Measurements from ENCODE around the gene PLXNB2. TPM values are rescaled to one million over a fixed set of nuclear protein-coding genes. Genes with fewer than 3 reads are reported as not detected.

PLXNB2 gene
- total RNA-seq, 1 experiment from 2014 or later, result 236 TPM

DNA sequence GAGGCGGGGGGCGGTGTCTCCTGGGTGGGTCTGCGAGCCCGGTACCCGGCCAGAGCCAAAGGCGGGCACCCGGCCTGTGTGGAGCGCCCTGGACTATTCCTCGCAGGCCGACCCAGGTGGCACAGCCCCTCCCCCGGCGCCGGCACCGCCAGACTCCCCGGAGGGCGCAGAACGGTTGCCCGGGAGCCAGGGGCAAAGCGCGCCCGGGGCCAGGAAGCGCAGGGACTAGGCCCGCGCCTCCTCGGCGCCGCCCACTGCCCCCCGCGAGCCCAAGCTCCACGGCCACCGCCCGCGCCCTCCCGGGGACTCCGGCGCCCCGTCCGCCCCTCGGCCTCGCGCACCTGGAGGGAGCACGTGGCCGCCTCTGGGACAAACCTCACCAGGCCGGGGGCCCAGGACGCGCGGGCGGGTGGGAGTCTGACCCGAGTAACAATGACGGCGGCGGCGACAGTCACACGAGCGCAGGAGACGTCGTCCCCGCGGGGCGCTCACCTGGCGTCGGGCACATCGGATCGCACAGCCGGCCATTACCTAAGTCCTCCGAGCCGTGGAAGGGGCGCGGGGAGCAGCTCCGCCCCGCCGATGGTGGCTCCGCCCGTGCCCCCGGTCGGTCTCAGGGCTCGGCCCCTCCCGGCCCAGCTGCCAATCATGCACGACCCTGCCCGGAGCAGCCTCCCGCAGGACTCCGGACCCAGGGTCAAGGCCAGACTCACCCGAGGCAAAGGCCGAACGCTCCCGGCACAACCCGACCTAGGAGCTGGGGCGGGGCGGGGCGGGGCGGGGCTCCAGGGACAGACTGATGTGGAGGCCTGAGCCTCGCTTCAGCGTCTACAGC, 7.4 kb downstream of the PLXNB2 start:
- DNase-seq (ENCODE audit: low read depth, low spot score) (no peak), ATAC-seq (peak; percentile 55)
- peaks cover 99% of the 10 kb centered on the region for H3K79me2 ChIP-seq (ENCODE audit: insufficient read depth, low read length)
- no TSS peak for BruUV-seq (replicated peaks)
- no peaks in the 10 kb centered on the region for H3K27me3 ChIP-seq (ENCODE audit: insufficient read depth, low read length)
- H3K4me2 ChIP-seq (ENCODE audit: low read length), result peak overlapping the region; percentile 98
- intact Hi-C loops (cut with micrococcal nuclease), result no loop called here
- TF ChIP-seq TCF7L2 (IDR thresholded peaks at IDR 0.05; ENCODE audit: borderline replicate concordance, extremely low read depth, insufficient read depth, insufficient read length), result no peak
- no peak for TF ChIP-seq YY1 (IDR thresholded peaks at IDR 0.05; ENCODE audit: extremely low read depth, insufficient replicate concordance, low read depth, low read length)
- TF ChIP-seq, protein P1, sequence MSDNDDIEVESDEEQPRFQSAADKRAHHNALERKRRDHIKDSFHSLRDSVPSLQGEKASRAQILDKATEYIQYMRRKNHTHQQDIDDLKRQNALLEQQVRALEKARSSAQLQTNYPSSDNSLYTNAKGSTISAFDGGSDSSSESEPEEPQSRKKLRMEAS (IDR thresholded peaks at IDR 0.05), result no peak
- TF ChIP-seq SP1 (IDR thresholded peaks at IDR 0.05; ENCODE audit: low read depth), result no peak
- TF ChIP-seq ELF1 (IDR thresholded peaks at IDR 0.05; ENCODE audit: borderline replicate concordance, low read depth), result no peak
- TF ChIP-seq, protein P2, sequence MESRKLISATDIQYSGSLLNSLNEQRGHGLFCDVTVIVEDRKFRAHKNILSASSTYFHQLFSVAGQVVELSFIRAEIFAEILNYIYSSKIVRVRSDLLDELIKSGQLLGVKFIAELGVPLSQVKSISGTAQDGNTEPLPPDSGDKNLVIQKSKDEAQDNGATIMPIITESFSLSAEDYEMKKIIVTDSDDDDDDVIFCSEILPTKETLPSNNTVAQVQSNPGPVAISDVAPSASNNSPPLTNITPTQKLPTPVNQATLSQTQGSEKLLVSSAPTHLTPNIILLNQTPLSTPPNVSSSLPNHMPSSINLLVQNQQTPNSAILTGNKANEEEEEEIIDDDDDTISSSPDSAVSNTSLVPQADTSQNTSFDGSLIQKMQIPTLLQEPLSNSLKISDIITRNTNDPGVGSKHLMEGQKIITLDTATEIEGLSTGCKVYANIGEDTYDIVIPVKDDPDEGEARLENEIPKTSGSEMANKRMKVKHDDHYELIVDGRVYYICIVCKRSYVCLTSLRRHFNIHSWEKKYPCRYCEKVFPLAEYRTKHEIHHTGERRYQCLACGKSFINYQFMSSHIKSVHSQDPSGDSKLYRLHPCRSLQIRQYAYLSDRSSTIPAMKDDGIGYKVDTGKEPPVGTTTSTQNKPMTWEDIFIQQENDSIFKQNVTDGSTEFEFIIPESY (IDR thresholded peaks at IDR 0.05; ENCODE audit: extremely low read depth, insufficient replicate concordance, low read length), result no peak
- TF ChIP-seq, protein P3, sequence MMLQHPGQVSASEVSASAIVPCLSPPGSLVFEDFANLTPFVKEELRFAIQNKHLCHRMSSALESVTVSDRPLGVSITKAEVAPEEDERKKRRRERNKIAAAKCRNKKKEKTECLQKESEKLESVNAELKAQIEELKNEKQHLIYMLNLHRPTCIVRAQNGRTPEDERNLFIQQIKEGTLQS (IDR thresholded peaks at IDR 0.05), result no peak
- no peak for TF ChIP-seq CBX3 (IDR thresholded peaks at IDR 0.05; ENCODE audit: low read depth)
- H3K27ac ChIP-seq (ENCODE audit: low read depth, low read length), result peak overlapping the region; percentile 95
- CTCF ChIA-PET, result interaction anchor here (1.6 kb wide), 1 partner anchor 42 kb away, joined by 5 read pairs; no protein-coding TSS in a partner anchor
- peak overlapping the region; percentile 46 to 64 for H3K4me3 ChIP-seq (replicated peaks in 1 of 2; ENCODE audit: low read depth in 1 of 2, low read length in 2 of 2)
- H3K4me1 ChIP-seq (ENCODE audit: control insufficient read depth in 1 of 2, insufficient read depth in 2 of 2, low read length in 2 of 2), result peaks cover 70 to 99% of the 10 kb centered on the region in 2 experiments
- POLR2A ChIA-PET, result no interaction called here
- H3K36me3 ChIP-seq (ENCODE audit: control insufficient read depth in 1 of 2, insufficient read depth in 2 of 2, low read length in 2 of 2), result 0 out of 4 replicates have a peak, but pooled peaks cover 2 to 4% of the 10 kb centered on the region in 2 experiments
- RAD21 ChIA-PET (ENCODE audit: low non-redundant PET in 1 of 2, low total read pairs in 2 of 2, uncharacterized antibody in 2 of 2, unreplicated experiment in 2 of 2), result no interaction called here
- no peaks in the 10 kb centered on the region for H4K20me1 ChIP-seq (ENCODE audit: insufficient read depth)
- no peaks in the 10 kb centered on the region for H3K9me3 ChIP-seq (ENCODE audit: control insufficient read depth in 1 of 2, insufficient read depth in 1 of 2, low read depth in 1 of 2, low read length in 2 of 2)
- no peak overlapping the region for H2AFZ ChIP-seq (ENCODE audit: low read depth, low read length, poor library complexity, severe bottlenecking)
- H3K9ac ChIP-seq (ENCODE audit: low read length), result peak overlapping the region; percentile 80
- no peaks in the 10 kb centered on the region for H3K9me2 ChIP-seq (ENCODE audit: insufficient read depth)
